ENCODE results near the gene USP35.
"Not testable (repeated sequence)": the region's sequence is repeated elsewhere in the genome, so short reads cannot be mapped to it uniquely, and the experiment has no call there.

Gene USP35

GRCh38 chr11:78218707-78219492, 30.2 kb downstream of the USP35 start:
- no peak for TF ChIP-seq CTCF (IDR thresholded peaks at IDR 0.05; ENCODE audit: borderline replicate concordance, control extremely low read depth, extremely low read depth, insufficient read depth, missing control alignments)
- DNase-seq (ENCODE audit: low spot score), result no peak
- in situ Hi-C loops (cut with MboI; ENCODE audit: low sequenced_read_pairs, unreplicated experiment), result no loop called here

- in situ Hi-C loops (cut with MboI; ENCODE audit: low sequenced_read_pairs, unreplicated experiment), result loop anchor here (10.0 kb wide), 2 partner anchors 195 to 345 kb away; partner anchors contain the start of gene GAB2
- TF ChIP-seq CTCF (IDR thresholded peaks at IDR 0.05; ENCODE audit: borderline replicate concordance, control extremely low read depth, extremely low read depth, insufficient read depth, missing control alignments), result no peak
- DNase-seq (ENCODE audit: low spot score), result no peak
Measured at GRCh38 chr11:78219493-78220217, 30.9 kb downstream of the USP35 start.

- in situ Hi-C loops (cut with MboI; ENCODE audit: low sequenced_read_pairs, unreplicated experiment), result loop anchor here (10.0 kb wide), 2 partner anchors 194 to 344 kb away; partner anchors contain the start of gene GAB2
- TF ChIP-seq CTCF (IDR thresholded peaks at IDR 0.05; ENCODE audit: borderline replicate concordance, control extremely low read depth, extremely low read depth, insufficient read depth, missing control alignments), result no peak
- no peak for DNase-seq (ENCODE audit: low spot score)
Measured at GRCh38 chr11:78220218-78221157, 31.8 kb downstream of the USP35 start.

- TF ChIP-seq CTCF (IDR thresholded peaks at IDR 0.05; ENCODE audit: borderline replicate concordance, control extremely low read depth, extremely low read depth, insufficient read depth, missing control alignments), result no peak
- no peak for DNase-seq (ENCODE audit: low spot score)
- in situ Hi-C loops (cut with MboI; ENCODE audit: low sequenced_read_pairs, unreplicated experiment), result loop anchor here (10.0 kb wide), 2 partner anchors 193 to 343 kb away; partner anchors contain the start of gene GAB2
Measured at GRCh38 chr11:78221396-78222315, 32.9 kb downstream of the USP35 start.

GRCh38 chr11:78222726-78223125, 34.0 kb downstream of the USP35 start:
- not testable (repeated sequence) for DNase-seq (ENCODE audit: low spot score)
- in situ Hi-C loops (cut with MboI; ENCODE audit: low sequenced_read_pairs, unreplicated experiment), result loop anchor here (10.0 kb wide), 2 partner anchors 192 to 342 kb away; partner anchors contain the start of gene GAB2

- DNase-seq (ENCODE audit: low spot score), result peak; percentile 57
- in situ Hi-C loops (cut with MboI; ENCODE audit: low sequenced_read_pairs, unreplicated experiment), result loop anchor here (10.0 kb wide), 2 partner anchors 191 to 341 kb away; partner anchors contain the start of gene GAB2
- no peak for TF ChIP-seq CTCF (IDR thresholded peaks at IDR 0.05; ENCODE audit: borderline replicate concordance, control extremely low read depth, extremely low read depth, insufficient read depth, missing control alignments)
Measured at GRCh38 chr11:78223320-78223954, 34.7 kb downstream of the USP35 start.

All from GM13976 (cell line).